GM23338 (cell line): ENCODE data around the gene SERINC5. TPM values are rescaled to one million over a fixed set of nuclear protein-coding genes. Genes with fewer than 3 reads are reported as not detected.

Experiments
- ATAC-seq: fragments of 200-7000 bp; cut with Tn5 transposase; 3 replicates; pipeline ENCODE4 v1.9.1; 2020
- DNase-seq: peaks from one replicate; pipeline ENCODE4 v3.0.0-alpha.2; 2015; ENCODE audit warnings: low spot score
- H2AFZ ChIP-seq: fragments of 200-600 bp; sonication (generic); 2 replicates; pipeline ENCODE4 v1.8.0; 2016; ENCODE audit warnings: antibody characterized with exemption, mild to moderate bottlenecking, moderate library complexity
- H3F3A ChIP-seq: fragments of 200-600 bp; sonication (generic); replicated peaks from 2 replicates; pipeline ENCODE4 v1.8.0; 2017; ENCODE audit warnings: antibody characterized with exemption, mixed run types, low read depth
- H3K27ac ChIP-seq: fragments of 200-600 bp; sonication (generic); 2 replicates; pipeline ENCODE4 v1.6.1; 2016; ENCODE audit warnings: low read depth
- H3K27me3 ChIP-seq: fragments of 200-600 bp; sonication (generic); 2 replicates; pipeline ENCODE4 v1.8.0; 2016; ENCODE audit warnings: mild to moderate bottlenecking, mixed run types, moderate library complexity; ENCODE audit not compliant: insufficient read depth
- H3K36me3 ChIP-seq: fragments of 200-600 bp; sonication (generic); 2 replicates; pipeline ENCODE4 v1.8.0; 2016; ENCODE audit warnings: mild to moderate bottlenecking; ENCODE audit not compliant: insufficient read depth
- H3K4me1 ChIP-seq: fragments of 200-600 bp; sonication (generic); 2 replicates; pipeline ENCODE4 v1.8.0; 2016; ENCODE audit warnings: mild to moderate bottlenecking, moderate library complexity; ENCODE audit not compliant: insufficient read depth
- H3K4me2 ChIP-seq: fragments of 200-600 bp; sonication (generic); 2 replicates; pipeline ENCODE4 v1.7.1; 2017; ENCODE audit warnings: mixed run types
- H3K4me3 ChIP-seq: fragments of 200-600 bp; sonication (generic); 2 replicates; pipeline ENCODE4 v1.6.1; 2016; ENCODE audit warnings: mixed run types
- H3K79me2 ChIP-seq: fragments of 200-600 bp; sonication (generic); replicated peaks from 2 replicates; pipeline ENCODE4 v1.8.0; 2017; ENCODE audit warnings: mild to moderate bottlenecking; ENCODE audit not compliant: insufficient read depth
- H3K9me2 ChIP-seq: fragments of 200-600 bp; sonication (generic); 2 replicates; pipeline ENCODE4 v1.8.0; 2017; ENCODE audit not compliant: insufficient read depth
- H4K20me1 ChIP-seq: fragments of 200-600 bp; sonication (generic); replicated peaks from 2 replicates; pipeline ENCODE4 v1.8.0; 2017; ENCODE audit warnings: mild to moderate bottlenecking; ENCODE audit not compliant: insufficient read depth
- H3K27ac Mint-ChIP-seq: 2 replicates; pipeline ENCODE4 v1.8.0; 2020; ENCODE audit warnings: inconsistent platforms, mild to moderate bottlenecking, moderate library complexity, mixed read lengths
- H3K27me3 Mint-ChIP-seq: 3 replicates; pipeline ENCODE4 v1.8.0; 2022; ENCODE audit warnings: low read depth, mild to moderate bottlenecking, moderate library complexity, mixed read lengths, inconsistent platforms; ENCODE audit not compliant: insufficient read depth, poor library complexity
- H3K36me3 Mint-ChIP-seq: 3 replicates; pipeline ENCODE4 v1.8.0; 2021; ENCODE audit warnings: low read depth, mild to moderate bottlenecking, inconsistent platforms, moderate library complexity, mixed read lengths
- H3K4me1 Mint-ChIP-seq: 3 replicates; pipeline ENCODE4 v1.8.0; 2020; ENCODE audit warnings: mild to moderate bottlenecking, inconsistent platforms, mixed read lengths
- H3K4me3 Mint-ChIP-seq: 3 replicates; pipeline ENCODE4 v1.8.0; 2021; ENCODE audit warnings: moderate library complexity, mild to moderate bottlenecking, inconsistent platforms, mixed read lengths
- H3K9me3 Mint-ChIP-seq: 3 replicates; pipeline ENCODE4 v1.8.0; 2020; ENCODE audit warnings: moderate library complexity, mild to moderate bottlenecking, inconsistent platforms, mixed read lengths
- EZH2 ChIP-seq: fragments of 200-600 bp; sonication (generic); IDR thresholded peaks from one replicate; pipeline ENCODE4 v1.8.0; 2017; ENCODE audit warnings: antibody characterized with exemption, mild to moderate bottlenecking, low read depth; ENCODE audit not compliant: unreplicated experiment
- EZH2phosphoT487 ChIP-seq: fragments of 200-600 bp; sonication (generic); IDR thresholded peaks from one replicate; pipeline ENCODE4 v1.8.1; 2018; ENCODE audit warnings: antibody characterized with exemption; ENCODE audit not compliant: unreplicated experiment
- NANOG ChIP-seq: IDR thresholded peaks from 2 replicates; pipeline ENCODE4 v1.6.1; 2016; ENCODE audit warnings: antibody characterized with exemption, borderline replicate concordance
- ZNF331 ChIP-seq: fragments of 250-450 bp; sonication (Bioruptor Pico); IDR thresholded peaks from 2 replicates; pipeline ENCODE4 v1.5.0; 2020; ENCODE audit warnings: low read depth, mild to moderate bottlenecking, moderate library complexity
- ZNF462 ChIP-seq: fragments of 250-450 bp; sonication (Bioruptor Pico); IDR thresholded peaks from 2 replicates; pipeline ENCODE4 v1.5.0; 2020; ENCODE audit warnings: mild to moderate bottlenecking, moderate library complexity
- polyA plus RNA-seq: library from polyadenylated mRNA; unstranded; fragments of >200 nt; fragmentation: Nextera tagmentation; extraction: Ambion mirVana; gene quantifications from 2 replicates; pipeline ENCODE4 v1.2.1, GENCODE V29; 2016
- total RNA-seq: library from RNA; depleted of rRNA; stranded (reverse); fragments of >200 nt; shearing (Covaris generic); gene quantifications from 2 replicates; pipeline ENCODE4 v1.2.3, GENCODE V29; 2014
- TF ChIP-seq, protein P1 (sequence below): IDR thresholded peaks from 2 replicates; pipeline ENCODE4 v1.6.1; 2016; ENCODE audit warnings: antibody characterized with exemption

Gene SERINC5
- total and polyA plus RNA-seq, 2 experiments from 2014 or later, result 34.0 to 107 TPM

DNA sequence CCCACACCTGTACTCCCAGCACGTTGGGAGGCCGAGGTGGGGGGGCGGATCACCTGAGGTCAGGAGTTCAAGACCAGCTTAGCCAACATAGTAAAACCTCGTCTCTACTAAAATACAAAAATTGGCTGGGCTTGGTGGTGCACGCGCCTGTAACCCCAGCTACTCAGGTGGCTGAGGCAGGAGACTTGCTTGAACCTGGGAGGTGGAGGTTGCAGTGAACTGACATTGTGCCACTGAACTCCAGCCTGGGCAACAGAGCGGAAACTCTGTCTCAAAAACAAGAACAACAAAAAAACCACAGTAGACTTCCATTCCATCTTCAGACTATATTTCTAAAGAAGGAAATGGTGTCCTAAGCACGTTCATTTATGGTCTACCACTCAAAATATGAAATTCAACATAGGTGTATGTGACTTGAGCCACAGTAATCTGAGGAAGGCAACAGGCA, 14.2 kb upstream of the SERINC5 start:
- Histone ChIP-seq H3F3A (0 out of 2 replicates have a peak, but pooled peaks cover 2% of the 10 kb centered on the region), H3K4me1 (peaks cover 18% of the 10 kb centered on the region; the same call in 1 of the 2 replicates), H2AFZ (no peak overlapping the region), H3K36me3 (no peaks in the 10 kb centered on the region), H3K79me2 (no peaks in the 10 kb centered on the region), H3K9me2 (no peaks in the 10 kb centered on the region), H3K4me3 (no peak overlapping the region), H4K20me1 (no peaks in the 10 kb centered on the region), H3K4me2 (no peak overlapping the region), H3K27me3 (no peaks in the 10 kb centered on the region), H3K27ac (no peak overlapping the region)
- DNase-seq, result no peak
- Mint-ChIP-seq H3K36me3 (no peaks in the 10 kb centered on the region), H3K9me3 (no peaks in the 10 kb centered on the region), H3K27me3 (peaks cover 1% of the 10 kb centered on the region), H3K4me3 (no peak overlapping the region), H3K4me1 (peaks cover 17% of the 10 kb centered on the region), H3K27ac (no peak overlapping the region)
- TF ChIP-seq NANOG, result no peak
- no peak for ATAC-seq

GRCh38 chr5:80268916-80269315, 13.1 kb upstream of the SERINC5 start:
- 0 out of 2 replicates have a peak overlapping the region, but pooled peaks have one; percentile 58 for H3K27ac Mint-ChIP-seq

More at GRCh38 chr5:80268916-80269315, 13.1 kb upstream of the SERINC5 start:
- no peaks in the 10 kb centered on the region for H3K36me3 ChIP-seq
- peaks cover 18% of the 10 kb centered on the region; the same call in 1 of the 2 replicates for H3K4me1 ChIP-seq
- no peak for ATAC-seq
- TF ChIP-seq ZNF331 (CRISPR knock-in tag) (no peak), EZH2phosphoT487 (no peak), NANOG (no peak), EZH2 (no peak), ZNF462 (CRISPR knock-in tag) (no peak)
- TF ChIP-seq, protein P1, sequence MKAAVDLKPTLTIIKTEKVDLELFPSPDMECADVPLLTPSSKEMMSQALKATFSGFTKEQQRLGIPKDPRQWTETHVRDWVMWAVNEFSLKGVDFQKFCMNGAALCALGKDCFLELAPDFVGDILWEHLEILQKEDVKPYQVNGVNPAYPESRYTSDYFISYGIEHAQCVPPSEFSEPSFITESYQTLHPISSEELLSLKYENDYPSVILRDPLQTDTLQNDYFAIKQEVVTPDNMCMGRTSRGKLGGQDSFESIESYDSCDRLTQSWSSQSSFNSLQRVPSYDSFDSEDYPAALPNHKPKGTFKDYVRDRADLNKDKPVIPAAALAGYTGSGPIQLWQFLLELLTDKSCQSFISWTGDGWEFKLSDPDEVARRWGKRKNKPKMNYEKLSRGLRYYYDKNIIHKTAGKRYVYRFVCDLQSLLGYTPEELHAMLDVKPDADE, result no peak
- H4K20me1 ChIP-seq, result no peaks in the 10 kb centered on the region
- H2AFZ ChIP-seq, result peak overlapping the region; percentile 16; the same call in 1 of the 2 replicates
- H3K27ac ChIP-seq, result no peak overlapping the region
- 0 out of 2 replicates have a peak, but pooled peaks cover 2% of the 10 kb centered on the region for H3F3A ChIP-seq
- Mint-ChIP-seq H3K4me3 (no peak overlapping the region), H3K9me3 (no peaks in the 10 kb centered on the region), H3K36me3 (no peaks in the 10 kb centered on the region), H3K27me3 (peaks cover 3% of the 10 kb centered on the region), H3K4me1 (peaks cover 17% of the 10 kb centered on the region)
- H3K27me3 ChIP-seq, result no peaks in the 10 kb centered on the region
- no peak overlapping the region for H3K4me3 ChIP-seq
- no peaks in the 10 kb centered on the region for H3K9me2 ChIP-seq
- no peak for DNase-seq
- H3K4me2 ChIP-seq, result no peak overlapping the region
- H3K79me2 ChIP-seq, result no peaks in the 10 kb centered on the region
